Esophagus muscularis mucosa (tissue), 4 donors: Measurements from ENCODE around the gene SNRNP48.

ENCODE experiments used
- EP300 ChIP-seq: sonication (generic); formaldehyde crosslinking; IDR thresholded peaks from one replicate; pipeline ENCODE4 v1.6.1; 2017; ENCODE audit warnings: antibody characterized with exemption
- POLR2A ChIP-seq: fragments of 450-650 bp; IDR thresholded peaks from one replicate; pipeline ENCODE4 v1.6.1; 2017; ENCODE audit warnings: antibody characterized with exemption, moderate library complexity, mild to moderate bottlenecking, low read depth
- POLR2AphosphoS5 ChIP-seq, 2 donors: sonication (generic); formaldehyde crosslinking; IDR thresholded peaks; one replicate each; pipeline ENCODE4 v1.6.1; 2017; ENCODE audit warnings: antibody characterized with exemption in 2 of 2
- TF ChIP-seq, protein P1 (sequence below), 3 experiments: fragments of 200-600 bp in 2 of 3; fragments of 450-650 bp in 1 of 3; sonication (generic) in 2 of 3; IDR thresholded peaks; one replicate each; pipeline ENCODE4 v1.5.1; 2017 to 2019; ENCODE audit warnings: antibody characterized with exemption in 3 of 3, mild to moderate bottlenecking in 2 of 3, moderate library complexity in 1 of 3

DNA sequence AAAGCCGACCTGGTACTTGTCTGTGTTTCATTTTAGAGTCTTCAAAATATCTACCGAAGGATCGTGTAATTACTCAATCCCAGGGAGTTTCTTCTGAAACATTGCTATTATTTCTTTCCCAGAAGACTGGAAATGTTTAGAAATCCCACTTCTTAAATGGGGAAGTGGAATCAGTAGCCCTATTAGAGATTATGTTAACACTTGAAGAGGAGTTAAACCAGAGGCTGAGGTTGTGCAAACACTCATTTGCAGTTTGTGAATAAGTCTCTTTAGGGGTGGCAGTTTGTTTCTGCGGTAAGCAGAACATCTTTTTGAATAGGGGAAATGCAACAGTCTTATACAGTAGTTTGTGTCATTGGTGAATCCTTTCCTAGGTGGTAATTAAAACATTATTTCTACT is 27.2 kb upstream of the SNRNP48 start:
- TF ChIP-seq, protein P1, sequence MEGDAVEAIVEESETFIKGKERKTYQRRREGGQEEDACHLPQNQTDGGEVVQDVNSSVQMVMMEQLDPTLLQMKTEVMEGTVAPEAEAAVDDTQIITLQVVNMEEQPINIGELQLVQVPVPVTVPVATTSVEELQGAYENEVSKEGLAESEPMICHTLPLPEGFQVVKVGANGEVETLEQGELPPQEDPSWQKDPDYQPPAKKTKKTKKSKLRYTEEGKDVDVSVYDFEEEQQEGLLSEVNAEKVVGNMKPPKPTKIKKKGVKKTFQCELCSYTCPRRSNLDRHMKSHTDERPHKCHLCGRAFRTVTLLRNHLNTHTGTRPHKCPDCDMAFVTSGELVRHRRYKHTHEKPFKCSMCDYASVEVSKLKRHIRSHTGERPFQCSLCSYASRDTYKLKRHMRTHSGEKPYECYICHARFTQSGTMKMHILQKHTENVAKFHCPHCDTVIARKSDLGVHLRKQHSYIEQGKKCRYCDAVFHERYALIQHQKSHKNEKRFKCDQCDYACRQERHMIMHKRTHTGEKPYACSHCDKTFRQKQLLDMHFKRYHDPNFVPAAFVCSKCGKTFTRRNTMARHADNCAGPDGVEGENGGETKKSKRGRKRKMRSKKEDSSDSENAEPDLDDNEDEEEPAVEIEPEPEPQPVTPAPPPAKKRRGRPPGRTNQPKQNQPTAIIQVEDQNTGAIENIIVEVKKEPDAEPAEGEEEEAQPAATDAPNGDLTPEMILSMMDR (IDR thresholded peaks at IDR 0.05): no peak
- TF ChIP-seq POLR2A (no peak), POLR2AphosphoS5 (IDR thresholded peaks at IDR 0.05) (no peak), EP300 (no peak)
